Measurements from ENCODE around the gene CALCOCO2.

DNA sequence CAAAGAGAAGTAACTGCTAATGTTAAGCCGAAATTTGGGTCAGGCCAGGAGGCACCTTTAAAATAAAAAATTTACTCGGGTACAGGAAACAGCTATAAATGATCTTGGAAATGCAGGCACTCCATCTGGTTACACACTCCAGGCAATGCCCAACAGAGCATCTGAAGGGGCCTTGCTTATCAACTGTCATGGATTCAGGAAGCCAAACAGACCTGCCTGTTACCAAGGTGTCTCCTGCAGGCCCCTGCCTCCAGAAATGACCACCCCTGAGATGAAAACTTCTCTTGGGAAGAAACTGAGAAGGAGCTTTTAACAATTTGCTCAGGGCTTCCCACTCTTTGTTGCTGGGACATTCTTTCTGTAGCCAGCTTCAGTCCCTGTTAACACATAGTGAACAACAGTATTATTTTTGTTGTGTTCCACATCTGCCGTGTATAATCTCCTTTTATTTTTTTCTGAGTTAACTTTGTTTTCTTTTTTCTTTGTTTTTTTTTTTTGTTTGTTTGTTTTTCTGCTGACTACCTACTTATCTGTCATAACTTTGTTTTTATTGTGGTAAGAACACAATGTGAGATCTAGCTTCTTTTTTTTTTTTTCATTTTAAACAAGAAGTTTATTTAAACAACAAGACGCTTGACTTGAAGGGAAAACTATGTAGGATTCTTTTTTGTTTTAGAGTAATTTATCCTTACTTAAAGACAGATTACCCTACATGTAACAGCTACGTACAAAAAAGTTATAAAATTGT lies 43.0 kb downstream of the CALCOCO2 start:
- no peak for TF ChIP-seq ZNF274 (IDR thresholded peaks at IDR 0.05; ENCODE audit: low read depth, low read length)
- no peak for TF ChIP-seq YY1 (IDR thresholded peaks at IDR 0.05; ENCODE audit: insufficient read depth, insufficient read length)
